ENCODE data around the gene PADI1. TPM values are rescaled to one million over a fixed set of nuclear protein-coding genes. Genes with fewer than 3 reads are reported as not detected.

PADI1 gene
- total RNA-seq, 4 donors from 2014 or later: 0.27 to 2.5 (median 2.3) TPM; not detected in 1

- Histone ChIP-seq H3K4me1 (no peaks in the 10 kb centered on the region), H3K4me3 (no peak overlapping the region), H3K36me3 (no peaks in the 10 kb centered on the region), H3K27ac (no peak overlapping the region), H3K9me3 (no peaks in the 10 kb centered on the region), H3K27me3 (peaks cover 57% of the 10 kb centered on the region)
- no peak for TF ChIP-seq POLR2A (IDR thresholded peaks at IDR 0.05)
- no peak for TF ChIP-seq POLR2AphosphoS5 (IDR thresholded peaks at IDR 0.05)
- no peak for TF ChIP-seq CTCF (IDR thresholded peaks at IDR 0.05)
- TF ChIP-seq EP300 (IDR thresholded peaks at IDR 0.05): no peak
- no CpG with 5 or more reads among the region's 2 CpGs for WGBS, 2 donors (ENCODE audit: low coverage in 1 of 2)
- no peak for ATAC-seq
These were observed 3.1 kb downstream of the PADI1 start for GRCh38 chr1:17207966-17208418.

- no peak overlapping the region for H3K27ac ChIP-seq
These were observed 3.6 kb downstream of the PADI1 start for GRCh38 chr1:17208546-17208945.

GRCh38 chr1:17209430-17209829 lies 4.5 kb downstream of the PADI1 start:
- WGBS, 2 donors (ENCODE audit: low coverage in 1 of 2): 65 to 85% methylated on average over 4 to 5 of the region's 5 CpGs
- H3K36me3 ChIP-seq: no peaks in the 10 kb centered on the region
- no peaks in the 10 kb centered on the region for H3K9me3 ChIP-seq
- TF ChIP-seq EP300 (IDR thresholded peaks at IDR 0.05) (no peak), CTCF (IDR thresholded peaks at IDR 0.05) (no peak), POLR2AphosphoS5 (IDR thresholded peaks at IDR 0.05) (no peak), POLR2A (IDR thresholded peaks at IDR 0.05) (no peak)
- ATAC-seq: no peak
- H3K4me1 ChIP-seq: no peaks in the 10 kb centered on the region
- peaks cover 59% of the 10 kb centered on the region for H3K27me3 ChIP-seq
- H3K4me3 ChIP-seq: no peak overlapping the region
- no peak overlapping the region for H3K27ac ChIP-seq

More at GRCh38 chr1:17208546-17208945, 3.6 kb downstream of the PADI1 start:
- Histone ChIP-seq H3K4me3 (no peak overlapping the region), H3K27me3 (peaks cover 59% of the 10 kb centered on the region), H3K36me3 (no peaks in the 10 kb centered on the region), H3K9me3 (no peaks in the 10 kb centered on the region), H3K4me1 (no peaks in the 10 kb centered on the region)
- ATAC-seq: no peak
- no peak for TF ChIP-seq POLR2A (IDR thresholded peaks at IDR 0.05)
- no CpG with 5 or more reads among the region's 3 CpGs for WGBS, 2 donors (ENCODE audit: low coverage in 1 of 2)

- 96% methylated on average over 5 of the region's 8 CpGs; no CpG with 5 or more reads in 1 of the 2 donors for WGBS, 2 donors (ENCODE audit: low coverage in 1 of 2)
- ATAC-seq: no peak
- peaks cover 59% of the 10 kb centered on the region for H3K27me3 ChIP-seq
- H3K9me3 ChIP-seq: no peaks in the 10 kb centered on the region
- H3K4me1 ChIP-seq: no peaks in the 10 kb centered on the region
- H3K27ac ChIP-seq: no peak overlapping the region
- no peaks in the 10 kb centered on the region for H3K36me3 ChIP-seq
- H3K4me3 ChIP-seq: no peak overlapping the region
- TF ChIP-seq EP300 (IDR thresholded peaks at IDR 0.05): no peak
- no peak for TF ChIP-seq POLR2A (IDR thresholded peaks at IDR 0.05)
- no peak for TF ChIP-seq CTCF (IDR thresholded peaks at IDR 0.05)
- no peak for TF ChIP-seq POLR2AphosphoS5 (IDR thresholded peaks at IDR 0.05)
These were observed 5.2 kb downstream of the PADI1 start for GRCh38 chr1:17210176-17210575.

- no peak for ATAC-seq
- TF ChIP-seq CTCF (IDR thresholded peaks at IDR 0.05) (no peak), POLR2AphosphoS5 (IDR thresholded peaks at IDR 0.05) (no peak), POLR2A (IDR thresholded peaks at IDR 0.05) (no peak), EP300 (IDR thresholded peaks at IDR 0.05) (no peak)
- Histone ChIP-seq H3K27me3 (peaks cover 60% of the 10 kb centered on the region), H3K27ac (no peak overlapping the region), H3K4me3 (no peak overlapping the region), H3K36me3 (no peaks in the 10 kb centered on the region), H3K4me1 (no peaks in the 10 kb centered on the region), H3K9me3 (no peaks in the 10 kb centered on the region)
- WGBS, 2 donors (ENCODE audit: low coverage in 1 of 2): 100% methylated on average over 3 of the region's 5 CpGs; no CpG with 5 or more reads in 1 of the 2 donors
These were observed 6.4 kb downstream of the PADI1 start for GRCh38 chr1:17211377-17211776.
